Measurements from ENCODE around the gene PLD3.

GRCh38 chr19:40369797-40370196 lies 21.3 kb downstream of the PLD3 start:
- TF ChIP-seq CTCF (IDR thresholded peaks at IDR 0.05) (no peak), EP300 (IDR thresholded peaks at IDR 0.05) (no peak)
